Uterus (tissue), 4 donors: ENCODE measurements around the gene SLC35E1. TPM values are rescaled to one million over a fixed set of nuclear protein-coding genes. Genes with fewer than 3 reads are reported as not detected.

ENCODE experiments used
- DNase-seq, 2 donors: peaks; one replicate each; pipeline ENCODE4 v3.0.0-alpha.2; 2019 to 2020
- H3K27ac ChIP-seq, 2 donors: fragments of 200-600 bp; sonication (generic); 1 replicate in 1 of 2; 2 replicates in 1 of 2; pipeline ENCODE4 v1.5.1; 2016 to 2018
- H3K27me3 ChIP-seq, 2 donors: fragments of 200-600 bp; sonication (generic); one replicate each; pipeline ENCODE4 v1.5.1; 2018 to 2019; ENCODE audit warnings: control low read depth in 1 of 2
- H3K36me3 ChIP-seq, 2 donors: fragments of 200-600 bp; sonication (generic); one replicate each; pipeline ENCODE4 v1.5.1; 2019; ENCODE audit warnings: control low read depth in 1 of 2
- H3K4me1 ChIP-seq, 2 donors: fragments of 200-600 bp; sonication (generic); one replicate each; pipeline ENCODE4 v1.5.1; 2018 to 2019; ENCODE audit warnings: control low read depth in 1 of 2
- H3K4me3 ChIP-seq, 2 donors: fragments of 200-600 bp; sonication (generic); 1 replicate in 1 of 2; 2 replicates in 1 of 2; pipeline ENCODE4 v1.5.1; 2018 to 2019; ENCODE audit warnings: mild to moderate bottlenecking in 1 of 2
- H3K9me3 ChIP-seq, 2 donors: fragments of 200-600 bp; sonication (generic); one replicate each; pipeline ENCODE4 v1.5.1; 2019; ENCODE audit warnings: control low read depth in 1 of 2
- POLR2A ChIP-seq, 2 donors: fragments of 450-650 bp; IDR thresholded peaks; one replicate each; pipeline ENCODE4 v1.6.1; 2016; ENCODE audit warnings: antibody characterized with exemption in 2 of 2, mild to moderate bottlenecking in 1 of 2, moderate library complexity in 1 of 2
- intact Hi-C: fragments of 100-400 bp; cut with DNase I; formaldehyde crosslinking; loops from one replicate; pipeline ENCODE4 v1.15.1; 2023; ENCODE audit warnings: low total_unique reads
- total RNA-seq, 4 donors: library from RNA; depleted of rRNA in 3 of 4; stranded (reverse); fragments of >200 nt in 3 of 4; gene quantifications; one replicate each; pipeline versions ENCODE4 v1.1.0 to v1.2.4, GENCODE V29; 2014 to 2023
- TF ChIP-seq, protein P1 (sequence below), 4 experiments: fragments of 200-600 bp in 2 of 4; fragments of 450-650 bp in 2 of 4; sonication (generic) in 2 of 4; IDR thresholded peaks; one replicate each; pipeline ENCODE4 v1.5.1; 2016 to 2019; ENCODE audit warnings: antibody characterized with exemption in 4 of 4, mild to moderate bottlenecking in 2 of 4, moderate library complexity in 1 of 4
- donor health status: DM: yes; HTN: yes; CAD: no.

SLC35E1 gene
- total RNA-seq, 4 donors from 2014 or later = 10.2 to 39.8 (median 19.8) TPM

DNA sequence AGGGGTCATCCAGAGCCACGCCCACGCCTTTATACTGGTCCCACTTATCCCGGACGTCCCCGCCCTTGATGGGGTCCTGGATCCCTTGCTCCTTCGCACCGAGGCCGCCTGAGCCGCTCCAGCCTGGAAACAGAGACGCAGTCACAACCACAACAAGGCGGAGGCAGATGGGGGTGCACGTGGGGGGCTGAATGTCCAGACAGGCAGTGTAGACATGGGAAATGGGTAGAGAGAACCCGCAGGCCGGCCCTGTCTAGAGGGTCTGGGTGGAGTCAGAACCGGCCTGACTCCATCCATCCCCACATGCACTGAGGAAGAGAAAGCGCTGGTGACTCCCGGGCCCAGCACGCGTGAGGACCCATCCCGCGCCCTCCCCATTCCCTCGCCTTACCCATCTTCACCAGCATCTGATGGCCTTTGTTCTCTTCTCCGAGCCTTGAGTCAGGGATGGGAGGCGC is 53.0 kb downstream of the SLC35E1 start:
- H3K27ac ChIP-seq = no peak overlapping the region
- no peaks in the 10 kb centered on the region for H3K27me3 ChIP-seq
- TF ChIP-seq, protein P1, sequence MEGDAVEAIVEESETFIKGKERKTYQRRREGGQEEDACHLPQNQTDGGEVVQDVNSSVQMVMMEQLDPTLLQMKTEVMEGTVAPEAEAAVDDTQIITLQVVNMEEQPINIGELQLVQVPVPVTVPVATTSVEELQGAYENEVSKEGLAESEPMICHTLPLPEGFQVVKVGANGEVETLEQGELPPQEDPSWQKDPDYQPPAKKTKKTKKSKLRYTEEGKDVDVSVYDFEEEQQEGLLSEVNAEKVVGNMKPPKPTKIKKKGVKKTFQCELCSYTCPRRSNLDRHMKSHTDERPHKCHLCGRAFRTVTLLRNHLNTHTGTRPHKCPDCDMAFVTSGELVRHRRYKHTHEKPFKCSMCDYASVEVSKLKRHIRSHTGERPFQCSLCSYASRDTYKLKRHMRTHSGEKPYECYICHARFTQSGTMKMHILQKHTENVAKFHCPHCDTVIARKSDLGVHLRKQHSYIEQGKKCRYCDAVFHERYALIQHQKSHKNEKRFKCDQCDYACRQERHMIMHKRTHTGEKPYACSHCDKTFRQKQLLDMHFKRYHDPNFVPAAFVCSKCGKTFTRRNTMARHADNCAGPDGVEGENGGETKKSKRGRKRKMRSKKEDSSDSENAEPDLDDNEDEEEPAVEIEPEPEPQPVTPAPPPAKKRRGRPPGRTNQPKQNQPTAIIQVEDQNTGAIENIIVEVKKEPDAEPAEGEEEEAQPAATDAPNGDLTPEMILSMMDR (IDR thresholded peaks at IDR 0.05) = no peak
- no peak for TF ChIP-seq POLR2A (IDR thresholded peaks at IDR 0.05)
- no peaks in the 10 kb centered on the region for H3K4me1 ChIP-seq
- DNase-seq = no peak
- H3K9me3 ChIP-seq = no peaks in the 10 kb centered on the region
- no peak overlapping the region for H3K4me3 ChIP-seq
- intact Hi-C loops = no loop called here
- H3K36me3 ChIP-seq = no peaks in the 10 kb centered on the region

DNA sequence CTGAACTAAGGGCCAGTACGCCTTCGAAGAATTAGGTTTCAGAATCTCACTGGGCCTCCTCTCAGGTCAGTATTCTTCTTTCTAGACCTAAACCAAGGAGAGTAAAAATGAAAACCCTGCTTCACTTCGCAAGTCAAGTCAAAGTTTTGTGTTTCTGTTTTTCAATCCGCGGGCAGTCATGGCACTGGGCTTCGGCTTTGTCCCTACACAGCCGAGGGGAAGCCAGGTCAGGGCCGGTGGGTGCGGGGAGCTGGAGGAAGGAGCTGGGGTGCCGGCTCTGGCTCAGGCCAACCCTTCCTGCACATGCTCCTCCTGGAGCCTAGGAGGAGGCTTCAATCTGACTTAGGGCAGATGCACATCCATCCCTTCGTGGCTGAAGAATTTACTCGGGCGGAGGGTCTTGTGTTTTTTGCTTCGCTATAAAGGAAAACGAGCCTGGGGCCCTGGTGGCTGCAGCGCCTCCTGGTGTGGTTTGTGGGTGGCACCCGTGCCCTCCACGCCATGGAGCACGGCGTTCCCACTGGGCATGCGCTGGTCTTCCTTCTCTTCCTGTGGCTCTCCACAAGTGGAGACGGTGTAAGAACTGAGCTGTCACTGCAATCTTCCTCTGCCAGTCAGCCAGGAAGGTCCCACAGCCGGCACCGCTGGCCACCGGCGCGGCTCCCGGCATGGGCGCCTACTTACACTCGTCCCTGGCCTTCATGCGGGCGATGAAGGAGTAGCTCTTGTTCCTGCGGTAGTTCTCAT is 53.6 kb downstream of the SLC35E1 start:
- Histone ChIP-seq H3K27me3 (no peaks in the 10 kb centered on the region), H3K4me3 (no peak overlapping the region), H3K27ac (no peak overlapping the region), H3K4me1 (no peaks in the 10 kb centered on the region), H3K36me3 (no peaks in the 10 kb centered on the region), H3K9me3 (no peaks in the 10 kb centered on the region)
- TF ChIP-seq, protein P1 (IDR thresholded peaks at IDR 0.05) = no peak
- TF ChIP-seq POLR2A (IDR thresholded peaks at IDR 0.05) = no peak
- DNase-seq = no peak
- intact Hi-C loops = no loop called here

DNA sequence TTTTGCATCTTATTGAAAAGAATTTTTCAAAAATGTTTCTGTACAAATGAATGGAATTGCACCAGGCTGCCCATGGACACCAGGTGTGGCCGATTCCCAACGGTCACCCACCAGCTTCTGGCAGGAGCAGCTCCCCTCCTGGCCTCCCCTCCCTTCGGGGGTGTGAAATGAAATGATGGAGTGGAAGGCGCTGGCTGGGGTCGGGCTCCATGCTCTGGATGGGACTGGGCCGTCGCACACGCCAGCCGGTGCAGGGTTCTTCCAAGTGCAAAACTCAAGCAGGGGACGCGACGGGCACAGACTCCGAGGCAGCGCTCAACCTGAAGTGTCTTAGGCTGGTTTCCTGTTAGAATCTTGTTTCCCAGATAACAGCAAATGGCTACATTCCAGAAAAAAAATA is 54.2 kb downstream of the SLC35E1 start:
- intact Hi-C loops = no loop called here
- H3K36me3 ChIP-seq = no peaks in the 10 kb centered on the region
- DNase-seq = no peak
- H3K27ac ChIP-seq = no peak overlapping the region
- TF ChIP-seq, protein P1 (IDR thresholded peaks at IDR 0.05) = no peak
- TF ChIP-seq POLR2A (IDR thresholded peaks at IDR 0.05) = no peak
- no peak overlapping the region for H3K4me3 ChIP-seq
- no peaks in the 10 kb centered on the region for H3K9me3 ChIP-seq
- H3K4me1 ChIP-seq = no peaks in the 10 kb centered on the region
- H3K27me3 ChIP-seq = no peaks in the 10 kb centered on the region

DNA sequence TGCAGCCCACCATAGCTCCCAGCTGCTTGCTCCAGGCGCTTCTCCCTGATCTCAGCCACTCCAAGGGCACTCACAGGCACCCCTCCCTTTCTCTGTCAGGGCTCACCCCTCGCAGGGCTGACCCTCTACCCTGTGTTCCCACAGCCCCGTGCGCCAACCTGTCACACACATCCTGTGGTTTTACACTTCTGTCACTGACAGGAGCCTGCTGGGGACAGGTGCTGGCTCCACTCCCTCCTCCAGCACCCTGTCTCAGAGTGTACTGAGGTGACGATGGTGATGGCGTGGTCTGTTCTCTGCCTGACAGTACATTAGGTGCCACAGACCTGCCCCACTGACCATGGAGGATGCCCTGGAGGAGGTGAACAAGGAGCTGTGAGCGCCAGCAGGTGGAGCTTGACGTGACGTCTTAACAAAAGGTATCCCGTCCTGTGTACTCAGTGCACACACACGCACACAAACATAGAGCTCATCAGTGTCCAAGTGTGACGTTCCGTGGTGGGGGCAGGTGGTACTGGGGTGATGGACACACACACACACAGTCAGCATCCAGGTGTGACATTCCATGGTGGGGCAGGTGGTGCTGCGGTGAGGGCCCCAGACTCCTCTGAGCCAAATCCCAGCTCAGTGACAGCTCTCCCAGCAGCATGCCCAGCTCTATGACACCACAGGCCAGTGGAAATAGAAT is 55.1 kb downstream of the SLC35E1 start:
- DNase-seq = no peak
- H3K9me3 ChIP-seq = no peaks in the 10 kb centered on the region
- TF ChIP-seq, protein P1 (IDR thresholded peaks at IDR 0.05) = no peak
- TF ChIP-seq POLR2A (IDR thresholded peaks at IDR 0.05) = no peak
- H3K27me3 ChIP-seq = no peaks in the 10 kb centered on the region
- H3K36me3 ChIP-seq = no peaks in the 10 kb centered on the region
- H3K4me3 ChIP-seq = no peak overlapping the region
- intact Hi-C loops = no loop called here
- H3K4me1 ChIP-seq = no peaks in the 10 kb centered on the region
- no peak overlapping the region for H3K27ac ChIP-seq

DNA sequence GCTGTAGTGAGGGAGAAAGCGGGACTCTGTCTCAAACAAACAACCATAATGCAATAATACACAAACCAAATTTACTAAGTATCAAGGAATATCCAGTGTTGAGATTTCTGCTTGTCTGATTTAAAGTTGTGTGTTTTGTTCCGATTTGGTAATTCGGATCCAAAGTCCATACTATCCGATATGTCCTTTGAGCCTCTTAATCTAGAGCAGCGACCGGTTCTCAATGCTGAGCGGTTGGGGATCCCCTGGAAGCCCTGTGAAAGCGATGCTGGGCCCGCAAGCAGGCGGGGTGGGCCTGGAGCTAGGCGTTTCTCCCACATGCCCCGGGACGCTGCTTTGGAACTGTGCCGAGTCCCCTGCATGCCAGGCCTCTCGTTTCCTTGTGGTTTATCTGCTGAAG is 55.8 kb downstream of the SLC35E1 start:
- H3K36me3 ChIP-seq = no peaks in the 10 kb centered on the region
- intact Hi-C loops = no loop called here
- H3K27me3 ChIP-seq = no peaks in the 10 kb centered on the region
- DNase-seq = no peak
- no peak overlapping the region for H3K4me3 ChIP-seq
- H3K9me3 ChIP-seq = no peaks in the 10 kb centered on the region
- H3K27ac ChIP-seq = no peak overlapping the region
- no peak for TF ChIP-seq POLR2A (IDR thresholded peaks at IDR 0.05)
- TF ChIP-seq, protein P1 (IDR thresholded peaks at IDR 0.05) = no peak
- H3K4me1 ChIP-seq = no peaks in the 10 kb centered on the region
